Ishikawa (cell line): ENCODE data around the gene CPA3.

Experiments used
- CEBPB ChIP-seq: IDR thresholded peaks from 2 replicates; pipeline ENCODE4 v1.6.1; 2012
- EGR1 ChIP-seq: IDR thresholded peaks from 2 replicates; pipeline ENCODE4 v1.6.1; 2012
- EP300 ChIP-seq: IDR thresholded peaks from 2 replicates; pipeline ENCODE4 v1.6.1; 2012; ENCODE audit warnings: borderline replicate concordance
- MAX ChIP-seq: IDR thresholded peaks from 2 replicates; pipeline ENCODE4 v1.6.1; 2012
- NFIC ChIP-seq: IDR thresholded peaks from 2 replicates; pipeline ENCODE4 v1.6.1; 2012
- TAF1 ChIP-seq: IDR thresholded peaks from 2 replicates; pipeline ENCODE4 v1.6.1; 2012; ENCODE audit warnings: low read depth, mild to moderate bottlenecking
- TCF12 ChIP-seq: IDR thresholded peaks from 2 replicates; pipeline ENCODE4 v1.6.1; 2012; ENCODE audit warnings: low read depth
- TEAD4 ChIP-seq: IDR thresholded peaks from 2 replicates; pipeline ENCODE4 v1.6.1; 2012
- YY1 ChIP-seq: IDR thresholded peaks from 2 replicates; pipeline ENCODE4 v1.6.1; 2012; ENCODE audit warnings: low read depth
- ZBTB7A ChIP-seq: IDR thresholded peaks from 2 replicates; pipeline ENCODE4 v1.6.1; 2012; ENCODE audit warnings: low read depth
- TF ChIP-seq, protein P1 (sequence below): IDR thresholded peaks from 2 replicates; pipeline ENCODE4 v1.6.1; 2012; ENCODE audit warnings: low read depth, mild to moderate bottlenecking

GRCh38 chr3:148833223-148833622 lies 31.9 kb upstream of the CPA3 start:
- TF ChIP-seq MAX (no peak), CEBPB (no peak), NFIC (no peak), EGR1 (no peak), EP300 (no peak), YY1 (no peak), ZBTB7A (no peak), TEAD4 (no peak), TAF1 (no peak), TCF12 (no peak)
- TF ChIP-seq, protein P1, sequence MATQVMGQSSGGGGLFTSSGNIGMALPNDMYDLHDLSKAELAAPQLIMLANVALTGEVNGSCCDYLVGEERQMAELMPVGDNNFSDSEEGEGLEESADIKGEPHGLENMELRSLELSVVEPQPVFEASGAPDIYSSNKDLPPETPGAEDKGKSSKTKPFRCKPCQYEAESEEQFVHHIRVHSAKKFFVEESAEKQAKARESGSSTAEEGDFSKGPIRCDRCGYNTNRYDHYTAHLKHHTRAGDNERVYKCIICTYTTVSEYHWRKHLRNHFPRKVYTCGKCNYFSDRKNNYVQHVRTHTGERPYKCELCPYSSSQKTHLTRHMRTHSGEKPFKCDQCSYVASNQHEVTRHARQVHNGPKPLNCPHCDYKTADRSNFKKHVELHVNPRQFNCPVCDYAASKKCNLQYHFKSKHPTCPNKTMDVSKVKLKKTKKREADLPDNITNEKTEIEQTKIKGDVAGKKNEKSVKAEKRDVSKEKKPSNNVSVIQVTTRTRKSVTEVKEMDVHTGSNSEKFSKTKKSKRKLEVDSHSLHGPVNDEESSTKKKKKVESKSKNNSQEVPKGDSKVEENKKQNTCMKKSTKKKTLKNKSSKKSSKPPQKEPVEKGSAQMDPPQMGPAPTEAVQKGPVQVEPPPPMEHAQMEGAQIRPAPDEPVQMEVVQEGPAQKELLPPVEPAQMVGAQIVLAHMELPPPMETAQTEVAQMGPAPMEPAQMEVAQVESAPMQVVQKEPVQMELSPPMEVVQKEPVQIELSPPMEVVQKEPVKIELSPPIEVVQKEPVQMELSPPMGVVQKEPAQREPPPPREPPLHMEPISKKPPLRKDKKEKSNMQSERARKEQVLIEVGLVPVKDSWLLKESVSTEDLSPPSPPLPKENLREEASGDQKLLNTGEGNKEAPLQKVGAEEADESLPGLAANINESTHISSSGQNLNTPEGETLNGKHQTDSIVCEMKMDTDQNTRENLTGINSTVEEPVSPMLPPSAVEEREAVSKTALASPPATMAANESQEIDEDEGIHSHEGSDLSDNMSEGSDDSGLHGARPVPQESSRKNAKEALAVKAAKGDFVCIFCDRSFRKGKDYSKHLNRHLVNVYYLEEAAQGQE: no peak
